GM12878 (cell line): ENCODE results near the gene LCP1. TPM values are rescaled to one million over a fixed set of nuclear protein-coding genes. Genes with fewer than 3 reads are reported as not detected.
A peak's percentile ranks its signal among the peaks of the same experiment; 100 is the strongest.

Source experiments
- ATF7 ChIP-seq: fragments of 450-650 bp; IDR thresholded peaks from 2 replicates; pipeline ENCODE4 v1.6.1; 2016; ENCODE audit warnings: low read depth, mild to moderate bottlenecking
- BCL11A ChIP-seq: IDR thresholded peaks from 2 replicates; pipeline ENCODE4 v1.6.1; 2011; ENCODE audit warnings: low read depth, low read length
- BRCA1 ChIP-seq: IDR thresholded peaks from 2 replicates; pipeline ENCODE4 v1.6.1; 2011; ENCODE audit warnings: low read depth, low read length, improper control_type of control experiment
- CHD2 ChIP-seq: IDR thresholded peaks from 2 replicates; pipeline ENCODE4 v1.6.1; 2011; ENCODE audit warnings: low read depth, low read length, improper control_type of control experiment, borderline replicate concordance
- JUNB ChIP-seq: IDR thresholded peaks from 2 replicates; pipeline ENCODE4 v1.6.1; 2016; ENCODE audit warnings: antibody characterized with exemption, mild to moderate bottlenecking
- LARP7 ChIP-seq: fragments of 450-650 bp; IDR thresholded peaks from 2 replicates; pipeline ENCODE4 v1.6.1; 2017; ENCODE audit warnings: mild to moderate bottlenecking
- MYB ChIP-seq: fragments of 150-350 bp; IDR thresholded peaks from 2 replicates; pipeline ENCODE4 v1.6.1; 2014; ENCODE audit warnings: mild to moderate bottlenecking, low read depth, low read length, borderline replicate concordance
- NFIC ChIP-seq: IDR thresholded peaks from 2 replicates; pipeline ENCODE4 v1.6.1; 2012; ENCODE audit warnings: low read depth, mild to moderate bottlenecking, inconsistent platforms, low read length, moderate library complexity
- NFYA ChIP-seq: IDR thresholded peaks from 2 replicates; pipeline ENCODE4 v1.6.1; 2011; ENCODE audit warnings: low read depth, mild to moderate bottlenecking, low read length, improper control_type of control experiment, borderline replicate concordance
- NFYB ChIP-seq: IDR thresholded peaks from 2 replicates; pipeline ENCODE4 v1.6.1; 2011; ENCODE audit warnings: low read depth, mild to moderate bottlenecking, low read length, improper control_type of control experiment, moderate library complexity; ENCODE audit not compliant: insufficient read depth
- NR2F1 ChIP-seq: fragments of 450-650 bp; conservative IDR thresholded peaks from 2 replicates; pipeline ENCODE4 v1.6.1; 2017; ENCODE audit warnings: mild to moderate bottlenecking
- RAD21 ChIP-seq: IDR thresholded peaks from 2 replicates; pipeline ENCODE4 v1.6.1; 2011; ENCODE audit warnings: mild to moderate bottlenecking, low read depth, low read length, moderate library complexity; ENCODE audit not compliant: insufficient read depth
- RAD51 ChIP-seq: fragments of 450-650 bp; IDR thresholded peaks from 2 replicates; pipeline ENCODE4 v1.6.1; 2016; ENCODE audit warnings: moderate library complexity, mild to moderate bottlenecking, inconsistent platforms
- RUNX3 ChIP-seq: IDR thresholded peaks from 2 replicates; pipeline ENCODE4 v1.6.1; 2012; ENCODE audit warnings: low read length, inconsistent platforms
- SMARCA5 ChIP-seq: fragments of 450-650 bp; IDR thresholded peaks from 2 replicates; pipeline ENCODE4 v1.6.1; 2017; ENCODE audit warnings: mild to moderate bottlenecking
- TBL1XR1 ChIP-seq: IDR thresholded peaks from 2 replicates; pipeline ENCODE4 v1.6.1; 2012; ENCODE audit warnings: low read depth, low read length, improper control_type of control experiment
- YY1 ChIP-seq: IDR thresholded peaks from 2 replicates; pipeline ENCODE4 v1.6.1; 2011; ENCODE audit warnings: low read depth, mild to moderate bottlenecking, low read length
- polyA plus RNA-seq, 11 experiments: library from polyadenylated mRNA; depleted of rRNA in 4 of 11; unstranded in 6 of 11; stranded (reverse) in 5 of 11; fragments of >200 nt; fragmentation: Nextera tagmentation in 4 of 11; fragmentation: Illumina TruSeq in 1 of 11; extraction: Ambion mirVana in 4 of 11; extraction: Trizol in 1 of 11; gene quantifications; 1 replicate in 1 of 11; 2 replicates in 10 of 11; pipeline versions ENCODE4 v1.2.1 to v1.2.3, GENCODE V29; 2011 to 2016; ENCODE audit warnings: inconsistent platforms in 2 of 11, missing spikeins in 2 of 11, low read depth in 1 of 11
- total RNA-seq, 4 experiments: library from RNA; depleted of rRNA in 3 of 4; stranded (reverse); fragments of >200 nt in 3 of 4; fragmentation: Illumina TruSeq in 1 of 4; extraction: Trizol in 1 of 4; gene quantifications; 2 replicates each; pipeline versions ENCODE4 v1.2.1 to v1.2.3, GENCODE V29; 2013 to 2021
- TF ChIP-seq, protein P1 (sequence below): fragments of 450-650 bp; IDR thresholded peaks from 2 replicates; pipeline ENCODE4 v1.6.1; 2017; ENCODE audit warnings: mild to moderate bottlenecking, moderate library complexity
- TF ChIP-seq, protein P2 (sequence below): IDR thresholded peaks from 2 replicates; pipeline ENCODE4 v1.6.1; 2012; ENCODE audit warnings: low read length, inconsistent platforms
- TF ChIP-seq, protein P3 (sequence below): fragments of 450-650 bp; IDR thresholded peaks from 2 replicates; pipeline ENCODE4 v1.6.1; 2017; ENCODE audit warnings: antibody characterized with exemption, mild to moderate bottlenecking, moderate library complexity
- TF ChIP-seq, protein P4 (sequence below): fragments of 450-650 bp; conservative IDR thresholded peaks from 2 replicates; pipeline ENCODE4 v1.6.1; 2017; ENCODE audit warnings: mild to moderate bottlenecking, moderate library complexity

LCP1 gene
- total and polyA plus RNA-seq, 10 of the 15 experiments (the other 5 are each of a cell fraction or from before 2014, with no cell fraction given): 775 to 2,201 (median 1,556) TPM

DNA sequence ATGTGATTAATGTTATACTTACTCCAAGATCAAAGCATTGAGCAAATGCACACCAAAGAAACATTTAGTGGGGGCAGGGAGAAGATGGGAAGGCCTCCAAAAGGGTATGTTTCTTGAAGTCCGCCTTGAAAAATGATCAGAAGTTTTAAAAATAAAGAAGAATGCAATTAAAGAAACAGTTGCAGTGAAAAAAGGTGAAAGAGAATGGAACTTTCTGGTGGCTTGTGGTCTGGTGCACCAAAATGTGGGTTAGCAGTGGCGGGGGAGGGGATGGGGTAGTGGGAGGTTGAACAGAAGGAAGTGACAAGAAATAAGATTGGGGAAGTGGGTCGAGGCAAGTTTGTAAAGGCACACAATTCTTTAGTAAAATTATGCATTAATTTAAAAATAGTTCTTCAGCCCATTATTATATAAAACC lies 2.5 kb downstream of the LCP1 start (continued):
- TF ChIP-seq ATF7: peak; percentile 58; the same call in 1 of the 2 replicates
- TF ChIP-seq RUNX3: peak; percentile 99
- peak; percentile 65; the same call in 1 of the 2 replicates for TF ChIP-seq TBL1XR1
- TF ChIP-seq BCL11A: peak; percentile 43; the same call in 1 of the 2 replicates
- TF ChIP-seq, protein P1, sequence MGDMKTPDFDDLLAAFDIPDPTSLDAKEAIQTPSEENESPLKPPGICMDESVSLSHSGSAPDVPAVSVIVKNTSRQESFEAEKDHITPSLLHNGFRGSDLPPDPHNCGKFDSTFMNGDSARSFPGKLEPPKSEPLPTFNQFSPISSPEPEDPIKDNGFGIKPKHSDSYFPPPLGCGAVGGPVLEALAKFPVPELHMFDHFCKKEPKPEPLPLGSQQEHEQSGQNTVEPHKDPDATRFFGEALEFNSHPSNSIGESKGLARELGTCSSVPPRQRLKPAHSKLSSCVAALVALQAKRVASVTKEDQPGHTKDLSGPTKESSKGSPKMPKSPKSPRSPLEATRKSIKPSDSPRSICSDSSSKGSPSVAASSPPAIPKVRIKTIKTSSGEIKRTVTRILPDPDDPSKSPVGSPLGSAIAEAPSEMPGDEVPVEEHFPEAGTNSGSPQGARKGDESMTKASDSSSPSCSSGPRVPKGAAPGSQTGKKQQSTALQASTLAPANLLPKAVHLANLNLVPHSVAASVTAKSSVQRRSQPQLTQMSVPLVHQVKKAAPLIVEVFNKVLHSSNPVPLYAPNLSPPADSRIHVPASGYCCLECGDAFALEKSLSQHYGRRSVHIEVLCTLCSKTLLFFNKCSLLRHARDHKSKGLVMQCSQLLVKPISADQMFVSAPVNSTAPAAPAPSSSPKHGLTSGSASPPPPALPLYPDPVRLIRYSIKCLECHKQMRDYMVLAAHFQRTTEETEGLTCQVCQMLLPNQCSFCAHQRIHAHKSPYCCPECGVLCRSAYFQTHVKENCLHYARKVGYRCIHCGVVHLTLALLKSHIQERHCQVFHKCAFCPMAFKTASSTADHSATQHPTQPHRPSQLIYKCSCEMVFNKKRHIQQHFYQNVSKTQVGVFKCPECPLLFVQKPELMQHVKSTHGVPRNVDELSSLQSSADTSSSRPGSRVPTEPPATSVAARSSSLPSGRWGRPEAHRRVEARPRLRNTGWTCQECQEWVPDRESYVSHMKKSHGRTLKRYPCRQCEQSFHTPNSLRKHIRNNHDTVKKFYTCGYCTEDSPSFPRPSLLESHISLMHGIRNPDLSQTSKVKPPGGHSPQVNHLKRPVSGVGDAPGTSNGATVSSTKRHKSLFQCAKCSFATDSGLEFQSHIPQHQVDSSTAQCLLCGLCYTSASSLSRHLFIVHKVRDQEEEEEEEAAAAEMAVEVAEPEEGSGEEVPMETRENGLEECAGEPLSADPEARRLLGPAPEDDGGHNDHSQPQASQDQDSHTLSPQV: no peak
- TF ChIP-seq MYB: no peak
- TF ChIP-seq, protein P2, sequence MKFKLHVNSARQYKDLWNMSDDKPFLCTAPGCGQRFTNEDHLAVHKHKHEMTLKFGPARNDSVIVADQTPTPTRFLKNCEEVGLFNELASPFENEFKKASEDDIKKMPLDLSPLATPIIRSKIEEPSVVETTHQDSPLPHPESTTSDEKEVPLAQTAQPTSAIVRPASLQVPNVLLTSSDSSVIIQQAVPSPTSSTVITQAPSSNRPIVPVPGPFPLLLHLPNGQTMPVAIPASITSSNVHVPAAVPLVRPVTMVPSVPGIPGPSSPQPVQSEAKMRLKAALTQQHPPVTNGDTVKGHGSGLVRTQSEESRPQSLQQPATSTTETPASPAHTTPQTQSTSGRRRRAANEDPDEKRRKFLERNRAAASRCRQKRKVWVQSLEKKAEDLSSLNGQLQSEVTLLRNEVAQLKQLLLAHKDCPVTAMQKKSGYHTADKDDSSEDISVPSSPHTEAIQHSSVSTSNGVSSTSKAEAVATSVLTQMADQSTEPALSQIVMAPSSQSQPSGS: peak; percentile 65; the same call in 1 of the 2 replicates
- TF ChIP-seq LARP7: no peak
- TF ChIP-seq BRCA1: no peak
- peak; percentile 66 for TF ChIP-seq CHD2
- TF ChIP-seq, protein P3, sequence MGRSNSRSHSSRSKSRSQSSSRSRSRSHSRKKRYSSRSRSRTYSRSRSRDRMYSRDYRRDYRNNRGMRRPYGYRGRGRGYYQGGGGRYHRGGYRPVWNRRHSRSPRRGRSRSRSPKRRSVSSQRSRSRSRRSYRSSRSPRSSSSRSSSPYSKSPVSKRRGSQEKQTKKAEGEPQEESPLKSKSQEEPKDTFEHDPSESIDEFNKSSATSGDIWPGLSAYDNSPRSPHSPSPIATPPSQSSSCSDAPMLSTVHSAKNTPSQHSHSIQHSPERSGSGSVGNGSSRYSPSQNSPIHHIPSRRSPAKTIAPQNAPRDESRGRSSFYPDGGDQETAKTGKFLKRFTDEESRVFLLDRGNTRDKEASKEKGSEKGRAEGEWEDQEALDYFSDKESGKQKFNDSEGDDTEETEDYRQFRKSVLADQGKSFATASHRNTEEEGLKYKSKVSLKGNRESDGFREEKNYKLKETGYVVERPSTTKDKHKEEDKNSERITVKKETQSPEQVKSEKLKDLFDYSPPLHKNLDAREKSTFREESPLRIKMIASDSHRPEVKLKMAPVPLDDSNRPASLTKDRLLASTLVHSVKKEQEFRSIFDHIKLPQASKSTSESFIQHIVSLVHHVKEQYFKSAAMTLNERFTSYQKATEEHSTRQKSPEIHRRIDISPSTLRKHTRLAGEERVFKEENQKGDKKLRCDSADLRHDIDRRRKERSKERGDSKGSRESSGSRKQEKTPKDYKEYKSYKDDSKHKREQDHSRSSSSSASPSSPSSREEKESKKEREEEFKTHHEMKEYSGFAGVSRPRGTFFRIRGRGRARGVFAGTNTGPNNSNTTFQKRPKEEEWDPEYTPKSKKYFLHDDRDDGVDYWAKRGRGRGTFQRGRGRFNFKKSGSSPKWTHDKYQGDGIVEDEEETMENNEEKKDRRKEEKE: no peak
- no peak for TF ChIP-seq RAD51
- no peak for TF ChIP-seq NFYB
- no peak for TF ChIP-seq NR2F1
- no peak for TF ChIP-seq NFYA
- peak; percentile 82; the same call in 1 of the 2 replicates for TF ChIP-seq NFIC
- TF ChIP-seq, protein P4, sequence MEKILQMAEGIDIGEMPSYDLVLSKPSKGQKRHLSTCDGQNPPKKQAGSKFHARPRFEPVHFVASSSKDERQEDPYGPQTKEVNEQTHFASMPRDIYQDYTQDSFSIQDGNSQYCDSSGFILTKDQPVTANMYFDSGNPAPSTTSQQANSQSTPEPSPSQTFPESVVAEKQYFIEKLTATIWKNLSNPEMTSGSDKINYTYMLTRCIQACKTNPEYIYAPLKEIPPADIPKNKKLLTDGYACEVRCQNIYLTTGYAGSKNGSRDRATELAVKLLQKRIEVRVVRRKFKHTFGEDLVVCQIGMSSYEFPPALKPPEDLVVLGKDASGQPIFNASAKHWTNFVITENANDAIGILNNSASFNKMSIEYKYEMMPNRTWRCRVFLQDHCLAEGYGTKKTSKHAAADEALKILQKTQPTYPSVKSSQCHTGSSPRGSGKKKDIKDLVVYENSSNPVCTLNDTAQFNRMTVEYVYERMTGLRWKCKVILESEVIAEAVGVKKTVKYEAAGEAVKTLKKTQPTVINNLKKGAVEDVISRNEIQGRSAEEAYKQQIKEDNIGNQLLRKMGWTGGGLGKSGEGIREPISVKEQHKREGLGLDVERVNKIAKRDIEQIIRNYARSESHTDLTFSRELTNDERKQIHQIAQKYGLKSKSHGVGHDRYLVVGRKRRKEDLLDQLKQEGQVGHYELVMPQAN: no peak; the same call in 1 of the 2 replicates
- TF ChIP-seq YY1: no peak
- TF ChIP-seq JUNB: no peak
- no peak for TF ChIP-seq RAD21
- no peak for TF ChIP-seq SMARCA5
